HG03039 (cell line): ENCODE data around the gene PKMYT1.

ENCODE experiments used
- ATAC-seq: cut with Tn5 transposase; IDR thresholded peaks from one replicate; pipeline ENCODE4 v1.9.1; 2021; ENCODE audit warnings: mild to moderate bottlenecking, moderate library complexity; ENCODE audit not compliant: unreplicated experiment

The PKMYT1 gene

GRCh38 chr16:2980227-2981176 lies at the start of gene PKMYT1:
TSS of gene PKMYT1 (minus strand) at chr16:2980446. CDS start at chr16:2979657, 789 bp downstream.
- peak; percentile 51 for ATAC-seq

- no peak for ATAC-seq
Observed at GRCh38 chr16:3029491-3030221, 49.4 kb upstream of the PKMYT1 start.

- ATAC-seq = no peak
Observed at GRCh38 chr16:3028716-3029319, 48.6 kb upstream of the PKMYT1 start.

GRCh38 chr16:3027983-3028715 lies 47.9 kb upstream of the PKMYT1 start:
- no peak for ATAC-seq

- no peak for ATAC-seq
Observed at GRCh38 chr16:3027489-3027795, 47.2 kb upstream of the PKMYT1 start.

GRCh38 chr16:3026609-3027488 lies 46.6 kb upstream of the PKMYT1 start:
- ATAC-seq = no peak

- no peak for ATAC-seq
Observed at GRCh38 chr16:3026003-3026378, 45.7 kb upstream of the PKMYT1 start.

GRCh38 chr16:3025032-3026002 lies 45.1 kb upstream of the PKMYT1 start:
- ATAC-seq = no peak

GRCh38 chr16:3023669-3024478 lies 43.6 kb upstream of the PKMYT1 start, which contains the start of the genes HCFC1R1 and THOC6:
TSS of gene HCFC1R1 (minus strand) at chr16:3023942. CDS start at chr16:3023941, 1 bp downstream.
TSS of gene THOC6 (plus strand) at chr16:3024035. CDS start at chr16:3024327, 292 bp downstream.
- ATAC-seq = peak; percentile 57

- no peak for ATAC-seq
Observed at GRCh38 chr16:3023415-3023668, 43.1 kb upstream of the PKMYT1 start.

GRCh38 chr16:3022684-3023414 lies 42.6 kb upstream of the PKMYT1 start:
- ATAC-seq = no peak

- no peak for ATAC-seq
Observed at GRCh38 chr16:3022208-3022683, 42.0 kb upstream of the PKMYT1 start.

GRCh38 chr16:3021449-3022207 lies 41.4 kb upstream of the PKMYT1 start:
- no peak for ATAC-seq

- ATAC-seq = no peak
Observed at GRCh38 chr16:3020604-3021448, 40.6 kb upstream of the PKMYT1 start.

- no peak for ATAC-seq
Observed at GRCh38 chr16:3020247-3020603, 40.0 kb upstream of the PKMYT1 start, which contains the start of gene TNFRSF12A. TSS of gene TNFRSF12A (plus strand) at chr16:3020368. CDS start at chr16:3020398, 30 bp downstream.
